CD4-positive, alpha-beta T cell treated with Interleukin-17A for 4 hours (primary cell): ENCODE results near the gene ZFP91.
"Not testable (repeated sequence)": the region's sequence is repeated elsewhere in the genome, so short reads cannot be mapped to it uniquely, and the experiment has no call there.

Experiments used
- DNase-seq: peaks from one replicate; pipeline ENCODE4 v3.0.0-alpha.2; 2020; ENCODE audit warnings: mixed read lengths

The ZFP91 gene

GRCh38 chr11:58578635-58579191, at the start of gene ZFP91:
Gene ZFP91 (plus strand): TSS chr11:58579063. CDS start chr11:58579282, 219 bp downstream.
- peak; percentile 97 for DNase-seq

DNA sequence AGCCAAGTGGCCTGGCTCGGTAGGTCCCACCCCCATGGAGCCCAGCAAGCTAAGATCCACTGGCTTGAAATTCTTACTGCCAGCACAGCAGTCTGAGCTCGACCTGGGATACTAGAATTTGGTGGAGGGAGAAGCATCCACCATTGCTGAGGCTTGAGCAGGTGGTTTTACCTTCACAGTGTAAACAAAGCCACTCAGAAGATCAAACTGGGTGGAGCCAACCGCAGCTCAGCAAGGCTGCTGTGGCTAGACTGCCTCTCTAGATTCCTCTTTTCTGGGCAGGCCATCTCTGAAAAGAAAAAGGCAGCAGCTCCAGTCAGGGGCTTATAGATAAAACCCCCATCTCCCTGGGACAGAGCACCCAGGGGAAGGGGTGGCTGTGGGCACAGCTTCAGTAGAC, 48.6 kb upstream of the ZFP91 start:
- DNase-seq, result peak; percentile 63

- no peak for DNase-seq
Measured at GRCh38 chr11:58531865-58532341, 47.0 kb upstream of the ZFP91 start.

- DNase-seq, result no peak
Measured at GRCh38 chr11:58546841-58547240, 32.0 kb upstream of the ZFP91 start.

DNA sequence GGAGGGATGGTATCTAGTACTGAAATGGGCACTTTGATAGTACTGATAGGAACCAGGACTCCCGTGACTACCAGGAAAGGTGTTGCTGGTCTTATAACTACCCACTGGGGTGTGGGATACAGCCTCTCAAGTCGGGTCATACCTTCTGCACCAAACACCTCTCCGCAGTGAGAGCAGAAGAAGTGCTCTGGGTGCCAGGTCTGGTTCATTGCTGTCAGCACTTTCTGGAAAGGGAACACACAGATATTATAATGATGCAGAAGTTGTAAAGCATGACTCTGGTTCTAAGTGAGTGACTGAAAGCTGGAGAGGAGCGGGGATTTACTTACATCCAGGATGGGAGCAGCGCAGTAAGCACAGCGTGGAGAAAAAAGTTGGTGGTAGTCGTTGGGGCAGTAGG, 29.2 kb upstream of the ZFP91 start:
- no peak for DNase-seq

GRCh38 chr11:58560842-58561241, 18.0 kb upstream of the ZFP91 start:
- DNase-seq, result no peak

DNA sequence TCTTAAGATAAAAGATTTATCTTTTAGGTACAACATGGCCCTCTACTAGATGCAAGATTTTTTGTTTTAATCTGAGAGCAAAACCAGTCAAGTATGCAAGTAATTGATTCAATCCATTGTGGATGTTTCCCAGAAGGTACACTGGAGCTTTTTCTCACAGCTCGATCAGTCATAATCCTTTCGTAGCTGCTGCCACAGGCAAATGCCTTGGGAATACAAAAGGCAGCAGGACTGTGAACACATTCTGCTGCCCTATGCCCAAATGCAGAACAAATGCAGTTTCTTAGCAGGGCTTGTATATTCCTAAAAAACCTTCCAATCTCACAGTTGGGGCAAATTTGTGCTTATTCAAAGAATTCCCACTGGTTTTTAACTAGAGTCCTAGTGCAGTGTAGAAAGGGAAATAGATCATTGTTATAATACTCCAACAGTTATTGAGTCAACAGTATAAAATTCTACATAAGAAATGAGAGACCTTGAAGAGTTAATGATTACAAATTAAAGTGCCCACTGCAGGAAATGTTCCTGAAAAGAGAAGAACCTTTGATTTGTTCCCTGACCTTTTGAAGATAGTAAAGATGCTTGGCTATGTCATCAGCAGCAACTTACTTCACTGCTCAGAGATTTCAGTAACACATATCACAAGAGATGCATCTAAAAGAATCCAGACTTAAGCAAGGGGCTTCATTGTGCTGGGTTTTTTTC, 17.3 kb upstream of the ZFP91 start:
- no peak for DNase-seq

GRCh38 chr11:58562375-58562800, 16.5 kb upstream of the ZFP91 start:
- no peak for DNase-seq

DNA sequence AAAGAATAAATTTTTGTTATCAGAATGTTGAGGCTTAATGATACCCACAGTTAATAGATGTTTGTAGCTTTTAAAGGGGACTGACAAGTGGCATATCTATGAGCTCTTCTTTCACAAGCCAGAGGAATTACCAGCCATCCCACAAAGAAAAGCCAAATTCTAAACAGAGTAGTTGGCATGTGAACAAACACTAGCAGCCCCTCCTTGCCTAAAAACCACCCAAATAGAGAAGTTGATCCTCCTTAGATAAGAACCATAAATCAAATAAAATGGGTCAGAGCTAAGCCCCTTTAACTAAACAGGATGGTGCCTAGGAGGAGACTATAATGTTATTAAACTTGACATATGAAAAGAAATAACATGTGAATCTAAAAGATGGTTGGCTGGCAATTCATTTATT, 14.6 kb upstream of the ZFP91 start:
- DNase-seq, result no peak

GRCh38 chr11:58567889-58568512, 10.9 kb upstream of the ZFP91 start:
- peak; percentile 84 for DNase-seq

DNA sequence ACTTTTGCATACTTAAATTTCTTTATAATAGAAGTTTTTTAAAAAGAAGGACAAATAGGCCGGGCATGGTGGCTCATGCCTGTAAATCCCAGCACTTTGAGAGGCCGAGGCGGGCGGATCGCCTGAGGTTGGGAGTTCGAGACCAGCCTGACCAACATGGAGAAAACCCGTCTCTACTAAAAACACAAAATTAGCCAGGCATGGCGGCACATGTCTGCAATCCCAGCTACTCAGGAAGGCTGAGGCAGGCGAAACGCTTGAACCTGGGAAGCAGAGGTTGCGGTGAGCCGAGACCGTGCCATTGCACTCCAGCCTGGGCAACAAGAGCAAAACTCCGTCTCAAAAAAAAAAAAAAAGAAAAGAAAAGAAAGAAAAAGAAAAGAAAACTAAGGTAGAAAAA, 6.0 kb upstream of the ZFP91 start:
- DNase-seq, result not testable (repeated sequence)

- peak; percentile 79 for DNase-seq
Measured at GRCh38 chr11:58573451-58574104, 5.3 kb upstream of the ZFP91 start.

- no peak for DNase-seq
Measured at GRCh38 chr11:58574881-58575280, 4.0 kb upstream of the ZFP91 start.

DNA sequence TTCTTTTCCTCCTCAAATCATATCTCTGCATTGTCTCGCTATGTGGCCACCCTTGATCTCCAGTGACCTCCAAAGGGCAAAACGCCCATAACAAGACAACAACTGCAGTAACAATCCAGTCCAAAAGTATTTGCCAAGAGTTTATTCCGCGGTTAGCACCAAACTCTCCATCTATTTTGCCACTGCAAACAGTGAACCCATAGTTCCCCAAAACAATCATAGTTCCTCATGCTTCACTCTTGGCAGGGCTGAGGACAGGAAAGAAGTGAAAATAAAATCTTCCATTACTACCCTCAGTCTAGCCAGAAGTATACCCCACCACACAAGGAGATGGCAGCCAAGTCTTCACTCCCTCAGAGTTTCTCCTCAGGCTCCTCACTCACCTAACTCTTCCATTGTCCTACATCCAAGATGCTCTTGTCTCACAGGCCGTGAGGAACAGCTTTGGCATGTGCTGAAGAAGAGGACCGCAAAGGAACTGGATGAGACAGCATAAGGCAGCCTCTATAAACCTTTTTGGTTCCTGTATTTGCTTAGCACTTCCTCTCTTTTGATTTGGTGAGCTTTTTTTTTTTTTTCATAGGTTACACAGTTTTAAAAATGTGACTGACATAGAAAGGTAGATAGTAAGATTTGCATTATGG, 3.4 kb upstream of the ZFP91 start, which contains the start of gene LPXN:
TSS of gene LPXN (minus strand) at position 480 of the 644 bp plus-strand sequence. CDS start at position 396, 84 bp downstream.
- DNase-seq, result peak; percentile 71

GRCh38 chr11:58576887-58577471, 1.9 kb upstream of the ZFP91 start:
- DNase-seq, result no peak

- peak; percentile 80 for DNase-seq
Measured at GRCh38 chr11:58577555-58578135, 1.2 kb upstream of the ZFP91 start.

- DNase-seq, result peak; percentile 95
Measured at GRCh38 chr11:58578136-58578634, 678 bp upstream of the ZFP91 start.

GRCh38 chr11:58579192-58580129, 598 bp downstream of the ZFP91 start:
- DNase-seq, result peak; percentile 93

DNA sequence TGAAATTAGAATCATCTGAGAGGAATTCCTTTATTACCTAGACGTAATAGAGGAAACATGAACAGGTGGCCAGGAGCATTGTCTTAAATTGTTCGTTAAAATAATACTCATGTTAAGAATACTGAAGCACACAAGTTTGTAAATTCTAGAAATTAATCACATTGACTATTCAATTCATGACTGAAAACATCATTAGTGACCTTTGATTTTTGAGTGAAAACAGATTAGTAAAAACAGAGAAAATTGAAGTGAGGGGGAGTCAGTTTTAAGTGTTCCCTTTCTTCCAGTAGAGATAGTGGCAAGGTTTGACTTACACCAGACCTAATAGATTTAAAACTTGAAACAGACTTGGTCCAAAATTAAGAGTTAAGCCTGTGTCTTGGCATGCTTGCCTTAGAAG, 1.4 kb downstream of the ZFP91 start:
- DNase-seq, result no peak

DNA sequence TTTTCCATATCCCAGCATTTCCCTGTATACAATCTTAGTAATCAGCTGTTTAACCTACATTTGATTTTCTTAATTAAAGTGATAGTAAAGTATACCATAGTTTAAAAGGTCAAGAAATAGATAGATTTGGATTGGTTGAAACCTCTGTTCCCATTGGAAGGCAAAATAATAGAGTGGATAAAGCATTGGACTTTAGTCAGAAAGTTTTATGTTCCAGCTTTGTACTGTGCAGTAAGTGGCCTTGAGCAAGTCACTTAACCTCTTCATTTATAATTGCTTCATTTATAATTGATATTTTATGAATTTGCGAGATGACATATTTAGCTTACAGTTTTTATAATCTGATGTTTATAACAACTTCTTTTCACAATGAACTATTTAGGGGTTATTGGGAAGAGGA, 3.6 kb downstream of the ZFP91 start:
- DNase-seq, result no peak

- no peak for DNase-seq
Measured at GRCh38 chr11:58586998-58587397, 8.1 kb downstream of the ZFP91 start.
